ENCODE results near the gene CYBB.
"Not testable (repeated sequence)": the region's sequence is repeated elsewhere in the genome, so short reads cannot be mapped to it uniquely, and the experiment has no call there.

Gene CYBB
- total RNA-seq = 0 reads per million in 4 experiments

DNA sequence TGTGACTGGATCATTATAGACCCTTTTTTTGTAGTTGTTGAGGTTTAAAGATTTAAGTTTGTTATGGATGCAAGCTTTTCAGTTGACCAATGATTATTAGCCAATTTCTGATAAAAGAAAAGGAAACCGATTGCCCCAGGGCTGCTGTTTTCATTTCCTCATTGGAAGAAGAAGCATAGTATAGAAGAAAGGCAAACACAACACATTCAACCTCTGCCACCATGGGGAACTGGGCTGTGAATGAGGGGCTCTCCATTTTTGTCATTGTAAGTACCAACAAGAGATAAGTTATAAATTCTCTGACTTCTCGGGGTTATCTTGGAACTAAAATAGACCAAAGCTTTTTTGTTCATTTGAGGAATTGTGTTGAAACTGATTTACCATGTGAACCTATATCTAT, at the start of gene CYBB:
Gene CYBB (plus strand): TSS at position 203 of the 400 bp plus-strand sequence. CDS start 19 bp downstream, at position 222.
- no peak for DNase-seq

DNA sequence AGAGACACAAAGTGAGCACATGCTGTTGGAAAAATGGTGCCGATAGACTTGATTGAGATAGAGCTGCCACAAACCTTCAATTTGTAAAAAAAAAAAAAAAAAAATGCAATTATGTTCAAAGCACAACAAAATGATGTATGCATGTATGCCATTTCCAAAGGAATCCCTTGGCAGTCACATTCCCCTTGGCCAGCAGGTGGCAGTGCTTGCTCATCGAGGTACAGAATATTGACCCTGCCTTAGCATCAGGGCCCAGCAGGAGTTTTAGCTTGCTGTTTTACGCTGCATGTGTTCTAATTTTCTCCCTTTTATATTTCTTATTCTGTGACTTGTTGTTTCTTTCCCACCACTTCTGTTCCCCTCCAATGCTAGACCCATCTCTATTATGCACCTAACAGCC, 34.5 kb upstream of the CYBB start:
- DNase-seq = peak; percentile 67

DNA sequence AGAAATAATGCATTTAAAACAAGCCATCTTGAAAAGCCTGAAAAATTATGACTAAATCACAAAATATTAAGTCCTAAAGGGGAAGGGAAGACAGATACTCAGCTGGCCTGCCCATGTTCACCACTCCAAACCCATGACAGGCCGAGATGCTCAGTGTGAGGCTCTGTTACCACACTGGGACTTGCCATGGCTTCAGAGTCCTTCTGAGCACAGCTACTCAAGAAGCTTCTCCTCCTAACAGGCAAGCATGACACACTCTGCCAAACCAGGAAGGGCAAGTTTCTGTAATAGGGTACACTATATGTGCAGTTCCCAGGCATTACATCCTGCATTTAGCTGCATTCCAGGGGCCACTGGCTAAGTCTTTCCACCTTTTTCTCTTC, 34.0 kb upstream of the CYBB start:
- no peak for DNase-seq

DNA sequence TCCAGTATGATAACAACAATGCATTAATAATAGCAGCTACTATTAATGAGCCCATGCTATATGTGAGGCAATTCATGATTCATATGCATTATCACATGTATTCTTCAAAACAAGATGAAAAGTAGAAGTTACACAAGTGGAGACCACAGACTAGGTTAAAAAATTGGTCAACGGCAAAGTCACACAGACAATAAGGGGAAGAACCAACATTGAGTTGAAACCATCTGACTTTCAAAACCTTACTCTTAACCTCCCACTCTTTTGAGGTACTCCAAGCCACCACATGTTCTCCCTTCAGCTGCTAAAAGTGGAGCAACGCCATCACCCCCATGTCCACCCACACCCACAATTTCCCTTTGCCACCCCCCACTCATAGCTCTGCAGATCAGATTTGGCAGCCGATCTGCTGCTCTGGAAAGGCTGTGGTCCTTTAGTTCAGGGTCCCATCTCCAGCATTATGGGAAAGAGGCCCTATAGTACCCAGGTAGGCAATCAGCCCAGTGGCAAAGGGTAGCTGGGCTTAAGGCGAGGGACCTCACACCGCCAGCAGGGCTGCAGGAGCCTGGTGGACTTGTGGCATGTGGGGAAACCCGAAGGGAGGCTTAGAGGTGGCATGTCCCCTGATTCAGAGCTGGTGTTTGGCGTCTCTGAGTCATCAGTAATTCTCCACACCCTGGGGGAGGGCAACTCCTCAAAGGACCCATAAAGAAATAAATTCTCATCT, 33.5 kb upstream of the CYBB start:
- no peak for DNase-seq

DNA sequence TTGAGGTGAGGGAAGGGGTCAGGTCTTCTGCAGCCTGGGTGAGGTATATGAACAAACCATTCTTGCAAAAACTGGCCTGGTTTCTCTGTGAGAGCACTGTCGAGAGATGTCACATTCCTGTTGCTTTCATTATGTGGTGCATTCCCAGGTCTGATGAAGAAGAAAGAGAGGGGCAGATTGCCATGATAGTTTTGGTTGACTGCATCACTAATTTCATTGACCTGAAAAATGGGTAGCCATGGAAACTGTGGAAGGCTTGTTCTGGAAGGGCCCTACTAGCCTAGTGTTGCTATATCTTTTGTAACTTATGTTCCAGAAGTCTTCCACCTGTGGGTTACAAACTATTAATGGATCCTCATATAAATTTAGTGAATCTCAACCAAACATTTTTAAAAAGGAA, 32.9 kb upstream of the CYBB start:
- no peak for DNase-seq

DNA sequence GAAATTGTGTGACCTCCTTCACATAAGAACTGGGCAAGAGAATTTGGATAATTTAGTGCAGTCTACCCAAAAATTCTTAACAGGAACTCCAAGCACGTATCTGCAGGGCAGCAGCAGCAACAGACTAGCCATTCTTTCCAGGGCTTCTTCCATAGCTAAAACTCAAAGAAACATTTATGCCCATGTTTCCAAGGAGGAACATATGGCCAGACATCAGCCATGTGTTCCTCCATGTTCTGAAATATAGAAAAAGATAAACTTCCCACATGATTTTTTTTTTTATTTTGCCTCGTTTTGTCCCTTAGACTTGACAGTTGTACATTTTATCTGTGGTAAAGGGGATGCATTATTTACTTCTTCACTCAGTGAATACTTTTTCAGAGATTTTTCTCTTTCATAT, 27.6 kb upstream of the CYBB start:
- no peak for DNase-seq

DNA sequence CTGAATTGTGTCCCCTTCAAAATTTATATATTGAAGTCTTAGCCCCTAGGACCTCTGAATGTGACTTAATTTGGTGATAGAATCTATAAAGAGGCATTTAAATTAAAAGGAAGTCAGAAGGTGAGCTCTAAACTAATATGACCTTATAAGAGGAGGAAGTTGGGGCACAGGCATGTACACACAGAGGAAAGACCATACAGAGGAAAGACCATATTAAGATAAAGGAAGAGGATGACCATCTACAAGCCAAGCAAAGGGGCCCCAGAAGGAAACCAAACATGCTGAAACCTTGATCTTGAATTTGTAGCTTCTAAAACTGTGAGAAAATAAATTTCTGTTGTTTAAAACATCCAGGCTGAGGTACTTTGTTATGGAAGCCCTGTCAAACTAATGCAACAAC, 26.9 kb upstream of the CYBB start:
- DNase-seq = no peak

DNA sequence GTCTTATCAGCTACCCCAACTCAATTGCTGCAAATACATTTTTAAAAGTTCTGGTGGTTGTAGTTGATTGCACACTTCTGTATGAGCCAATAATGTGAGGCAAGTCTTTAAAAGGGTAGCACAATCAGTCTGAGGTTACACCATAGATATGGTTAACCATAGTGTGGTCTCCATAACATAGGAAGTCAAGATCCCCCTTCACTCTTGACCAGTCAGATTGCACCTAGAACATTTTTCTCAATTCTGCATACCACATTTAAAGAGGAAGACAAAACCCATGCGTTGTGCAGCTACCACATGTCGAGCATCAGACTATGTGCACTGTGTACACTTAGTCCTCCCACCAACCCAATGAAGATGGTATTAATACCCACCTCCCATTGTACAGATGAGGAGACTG, 26.5 kb upstream of the CYBB start:
- DNase-seq = no peak

DNA sequence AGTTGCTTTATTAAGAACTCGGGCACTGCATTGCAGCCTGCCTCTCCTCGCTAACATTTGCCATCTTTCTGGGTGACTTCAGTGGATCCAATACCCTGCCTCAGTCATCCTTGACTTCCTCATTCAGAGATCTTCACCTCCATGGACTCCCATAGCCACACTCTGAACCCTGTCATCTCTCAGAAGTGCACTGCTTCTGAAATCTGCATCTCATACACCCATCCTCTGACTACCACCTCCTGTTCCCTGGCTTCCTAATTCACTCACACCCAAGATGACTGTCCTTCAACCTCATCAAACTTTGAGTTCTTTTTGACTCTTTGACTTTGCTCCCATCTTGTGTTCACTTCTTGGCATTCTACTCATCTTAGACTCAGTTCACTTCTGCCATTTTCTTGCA, 25.3 kb upstream of the CYBB start:
- no peak for DNase-seq

DNA sequence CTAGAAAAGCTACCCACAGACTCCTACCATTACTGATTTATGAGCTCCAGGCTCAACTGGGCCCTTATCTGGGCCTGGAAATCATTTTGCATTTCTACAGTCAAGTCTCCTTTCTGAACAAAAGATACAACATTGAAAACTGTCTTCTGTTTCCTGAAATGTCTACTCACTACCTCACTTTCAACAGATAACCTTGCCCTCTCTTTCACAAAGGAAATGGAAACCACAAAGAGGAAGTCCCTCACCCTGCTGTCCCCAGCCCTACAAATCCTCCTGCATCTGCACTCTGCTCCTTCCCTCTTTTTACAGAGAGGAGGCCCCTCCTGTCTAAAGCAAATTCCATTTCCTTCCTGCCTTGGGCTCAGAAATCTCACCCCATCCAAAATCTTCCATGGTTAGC, 24.8 kb upstream of the CYBB start:
- no peak for DNase-seq

DNA sequence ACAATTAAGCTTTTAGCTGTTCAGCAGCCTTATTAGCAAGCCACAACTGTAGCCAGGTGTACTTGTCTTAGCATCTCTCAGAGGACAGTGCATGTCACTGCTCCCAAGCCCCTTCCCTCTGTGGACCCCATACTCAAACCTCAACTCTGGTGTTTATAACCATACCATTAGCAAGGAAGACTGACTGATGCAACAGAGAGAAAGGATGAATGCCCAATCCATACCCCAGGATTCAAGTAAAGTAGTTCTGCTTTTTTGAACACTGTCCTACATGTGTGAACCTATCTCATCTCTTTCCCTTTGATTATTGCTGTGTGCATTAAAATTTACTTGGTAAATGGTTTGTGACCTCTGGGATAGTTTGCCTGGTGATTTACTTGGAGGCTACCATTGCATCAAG, 22.8 kb upstream of the CYBB start:
- no peak for DNase-seq

DNA sequence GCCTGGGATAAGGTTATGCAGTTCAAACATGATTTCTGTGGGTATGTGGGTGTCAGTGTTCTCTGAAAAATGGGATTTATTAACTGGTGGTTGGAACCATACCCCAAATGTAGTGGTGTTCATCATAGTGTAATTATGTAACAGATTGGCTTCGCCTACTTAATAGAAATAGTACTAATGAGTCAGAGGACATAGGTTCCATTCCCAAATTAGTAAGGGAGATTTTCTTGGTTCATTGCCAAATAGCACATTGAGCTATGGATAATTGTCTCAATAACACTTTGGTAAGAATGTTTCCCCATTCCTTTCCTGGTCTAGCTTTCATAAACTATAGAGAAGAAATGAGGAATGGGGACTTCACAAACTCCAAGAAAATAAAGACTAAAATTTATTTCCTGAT, 20.5 kb upstream of the CYBB start:
- DNase-seq = no peak

DNA sequence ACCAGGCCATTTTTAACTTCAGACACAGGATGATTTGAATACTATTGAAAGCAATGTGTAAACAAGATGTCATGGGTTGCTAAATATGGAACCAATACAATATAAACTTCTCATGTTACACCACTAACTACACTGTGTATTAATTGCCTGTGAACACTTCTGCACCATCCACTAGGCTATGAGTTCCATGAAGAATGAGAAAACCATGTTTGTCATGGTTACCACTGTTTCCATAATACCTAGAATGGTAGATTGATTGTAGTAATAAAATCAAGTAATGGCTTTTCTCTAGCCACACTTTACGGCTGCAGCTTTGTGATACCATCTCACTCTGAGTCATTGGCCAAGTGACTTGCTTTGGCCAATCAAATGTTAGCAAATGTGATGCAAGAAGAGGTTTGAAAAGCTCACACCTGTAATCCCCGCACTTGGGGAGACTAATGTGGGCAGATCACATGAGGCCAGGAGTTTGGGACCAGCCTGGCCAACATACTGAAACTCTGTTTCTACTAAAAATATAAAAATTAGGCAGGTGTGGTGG, 19.9 kb upstream of the CYBB start:
- DNase-seq = no peak

DNA sequence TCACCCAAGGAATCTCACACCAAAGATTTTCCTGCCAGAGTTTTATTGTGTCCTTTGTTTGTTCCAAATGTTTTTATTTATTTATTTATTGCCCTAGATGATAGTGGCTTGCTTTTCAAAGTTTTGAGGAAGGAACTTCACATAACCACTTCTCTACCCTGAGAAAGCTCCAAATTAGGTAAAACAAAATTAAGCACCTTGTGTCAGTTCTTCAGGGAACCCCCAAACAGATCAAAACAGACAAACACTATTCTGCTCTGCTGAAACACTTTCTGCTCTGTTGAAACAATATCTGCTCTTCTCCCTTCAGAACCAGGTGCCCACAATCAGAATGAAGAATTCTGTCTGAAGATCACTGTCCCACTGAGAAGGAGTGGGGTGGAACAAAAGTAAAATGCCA, 16.5 kb upstream of the CYBB start:
- no peak for DNase-seq

DNA sequence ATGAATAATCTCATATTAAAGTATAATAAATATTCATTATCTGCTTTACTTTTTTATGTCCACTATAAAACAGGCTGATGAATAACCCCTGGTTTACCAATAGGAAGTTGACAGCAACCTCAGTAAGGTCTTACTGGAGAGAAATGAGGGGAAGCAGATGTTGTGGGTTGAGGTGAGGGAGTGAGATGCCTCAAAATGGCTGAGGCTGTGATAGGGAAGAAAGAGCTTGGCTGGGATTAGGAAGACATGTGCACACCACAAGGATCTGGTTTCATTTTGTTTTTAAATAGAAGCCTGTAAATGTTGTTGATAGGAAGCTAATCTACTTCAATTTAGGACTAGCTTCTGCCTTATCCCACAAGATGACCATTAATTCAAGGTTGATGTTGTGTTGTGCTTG, 14.4 kb upstream of the CYBB start:
- no peak for DNase-seq

DNA sequence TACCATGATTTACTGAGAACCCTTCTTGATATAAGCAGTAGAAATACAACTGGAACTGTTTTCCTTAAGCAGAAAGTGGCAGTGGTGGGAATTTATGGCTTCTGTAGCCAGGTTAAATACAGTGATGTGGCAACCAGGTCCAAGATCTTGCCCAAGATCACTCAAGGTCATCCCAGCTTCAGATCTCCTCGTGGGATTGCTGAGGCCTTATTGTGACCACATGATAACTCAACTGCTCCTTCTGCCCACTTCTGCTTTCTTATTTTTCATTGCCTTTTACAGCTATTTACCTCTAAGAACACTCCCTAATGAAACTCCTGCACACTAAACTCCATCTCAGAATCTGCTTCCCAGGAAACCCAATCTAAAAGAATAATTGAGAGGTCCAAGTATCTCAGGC, 12.4 kb upstream of the CYBB start:
- DNase-seq = no peak

DNA sequence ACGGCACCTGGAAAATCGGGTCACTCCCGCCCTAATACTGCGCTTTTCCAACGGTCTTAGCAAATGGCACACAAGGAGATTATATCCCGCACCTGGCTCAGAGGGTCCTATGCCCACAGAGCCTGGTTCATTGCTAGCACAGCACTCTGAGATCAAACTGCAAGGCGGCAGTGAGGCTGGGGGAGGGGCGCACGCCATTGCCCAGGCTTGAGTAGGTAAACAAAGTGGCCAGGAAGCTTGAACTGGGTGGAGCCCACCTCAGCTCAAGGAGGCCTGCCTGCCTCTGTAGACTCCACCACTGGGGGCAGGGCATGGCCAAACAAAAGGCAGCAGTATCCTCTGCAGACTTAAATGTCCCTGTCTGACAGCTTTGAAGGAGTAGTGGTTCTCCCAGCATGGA, 11.0 kb upstream of the CYBB start:
- DNase-seq = not testable (repeated sequence)

DNA sequence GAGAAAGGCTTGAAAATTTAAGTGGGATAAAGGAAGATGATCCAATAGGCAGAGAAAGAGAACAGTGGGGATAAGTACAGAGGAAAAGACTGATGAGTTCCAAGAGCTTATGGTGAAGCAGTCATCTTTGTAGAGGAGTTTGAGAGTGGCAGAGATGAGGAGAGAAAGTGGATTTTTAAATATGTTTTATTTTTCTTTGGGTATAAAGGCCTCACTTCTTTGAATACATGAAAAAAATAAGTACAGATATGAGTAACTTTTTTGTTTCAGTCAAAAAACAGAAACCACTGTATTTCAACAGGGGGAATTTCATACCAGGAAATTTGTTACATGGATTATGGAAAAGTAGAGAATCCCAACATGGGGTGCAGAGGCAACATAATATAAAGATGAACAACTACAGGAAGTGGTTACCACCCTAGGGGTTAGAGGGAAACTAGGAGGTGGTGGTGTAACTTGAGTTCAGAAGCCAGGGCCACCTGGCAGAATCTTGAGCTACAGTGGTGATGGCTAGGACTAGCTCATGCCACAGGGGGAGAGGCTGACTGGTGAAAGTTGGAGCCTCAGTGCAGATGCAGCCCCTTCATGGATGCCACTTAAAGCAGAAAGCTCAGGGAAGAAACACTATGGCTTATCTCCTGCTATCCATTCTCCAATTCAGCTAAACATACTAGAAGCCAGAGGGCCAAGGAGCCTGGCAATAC, 3.4 kb upstream of the CYBB start:
- no peak for DNase-seq

DNA sequence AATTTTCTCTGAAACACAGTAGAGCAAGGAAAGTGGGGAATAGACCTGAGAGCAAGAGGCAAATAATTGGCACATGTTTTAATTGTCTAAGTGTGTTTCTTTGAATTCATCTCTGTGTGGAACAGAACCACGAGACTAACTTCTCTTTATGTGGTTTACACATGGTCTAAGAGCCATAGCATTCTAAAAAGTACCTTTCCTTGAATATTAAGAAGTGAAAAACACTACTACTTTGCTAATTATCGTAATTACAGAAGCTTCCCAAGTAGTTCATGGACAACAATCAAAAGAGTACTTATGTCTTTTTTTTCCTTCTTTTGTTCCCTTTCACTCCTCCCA, 2.9 kb upstream of the CYBB start:
- no peak for DNase-seq

DNA sequence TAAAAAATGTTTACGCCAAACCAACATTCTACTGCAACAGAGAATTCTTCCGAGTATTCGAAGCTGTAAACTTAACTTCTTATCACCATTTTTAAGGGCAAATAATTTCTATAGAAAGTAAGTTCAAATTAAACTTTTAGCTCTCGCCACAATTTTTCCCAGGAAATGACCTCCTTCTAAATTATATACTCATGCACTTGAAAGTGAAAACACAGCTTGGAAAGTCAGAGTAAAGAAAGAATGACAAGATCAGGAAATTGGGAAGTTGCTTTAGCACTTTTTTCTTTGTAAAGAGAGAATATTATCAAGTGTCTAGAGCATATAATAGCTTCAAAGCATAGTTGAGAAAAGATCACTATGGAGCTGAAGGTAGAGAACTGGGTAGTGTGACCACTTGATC, 1.2 kb downstream of the CYBB start:
- DNase-seq = no peak

DNA sequence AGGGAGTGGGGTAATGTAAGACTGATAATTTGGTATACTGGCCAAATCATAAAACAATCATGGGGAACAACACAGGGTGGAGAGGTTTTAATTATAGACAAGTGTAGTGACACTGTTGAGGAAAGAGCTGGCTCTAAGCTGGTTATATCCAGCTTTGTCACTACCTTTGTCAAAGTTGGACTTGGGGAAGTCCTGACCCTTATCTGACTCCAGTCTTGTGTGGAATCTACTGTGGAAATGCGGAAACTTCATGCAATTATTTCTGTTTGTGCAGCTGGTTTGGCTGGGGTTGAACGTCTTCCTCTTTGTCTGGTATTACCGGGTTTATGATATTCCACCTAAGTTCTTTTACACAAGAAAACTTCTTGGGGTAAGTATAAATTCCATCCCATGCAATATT, 2.0 kb downstream of the CYBB start:
- DNase-seq = no peak

DNA sequence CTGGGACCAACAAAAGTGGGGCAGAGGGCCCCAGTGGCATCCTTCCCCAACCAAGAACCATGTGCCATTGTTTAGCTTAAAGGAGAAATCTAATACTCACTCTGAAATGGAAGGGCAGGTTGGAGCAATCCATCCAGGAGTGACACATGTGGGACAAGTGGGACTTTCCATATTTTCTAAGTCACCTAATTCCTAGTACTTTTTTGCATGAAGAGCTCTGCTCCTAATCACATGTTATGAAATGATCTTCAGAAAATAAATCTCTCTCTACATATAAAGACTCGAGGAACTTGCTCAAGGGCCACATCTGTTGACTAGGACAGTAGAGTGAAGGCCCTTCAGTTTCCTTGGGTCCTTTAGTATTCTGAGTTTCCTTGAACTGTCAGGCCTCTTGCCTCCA, 2.5 kb downstream of the CYBB start:
- DNase-seq = no peak

DNA sequence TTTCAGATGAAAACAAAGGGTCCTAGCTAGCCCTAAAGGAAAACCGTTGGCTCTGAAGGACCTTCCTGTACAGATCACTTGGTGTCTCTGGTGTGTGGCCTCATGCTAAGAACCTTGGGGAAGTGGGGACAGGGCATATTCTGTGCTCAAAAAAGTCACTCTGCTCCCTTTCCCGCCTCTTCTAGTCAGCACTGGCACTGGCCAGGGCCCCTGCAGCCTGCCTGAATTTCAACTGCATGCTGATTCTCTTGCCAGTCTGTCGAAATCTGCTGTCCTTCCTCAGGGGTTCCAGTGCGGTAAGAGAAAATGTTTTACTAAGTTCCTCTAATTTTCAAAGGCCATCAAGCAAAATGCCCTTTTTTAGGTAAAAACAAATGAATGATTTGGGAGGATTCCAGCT, 3.4 kb downstream of the CYBB start:
- DNase-seq = no peak

DNA sequence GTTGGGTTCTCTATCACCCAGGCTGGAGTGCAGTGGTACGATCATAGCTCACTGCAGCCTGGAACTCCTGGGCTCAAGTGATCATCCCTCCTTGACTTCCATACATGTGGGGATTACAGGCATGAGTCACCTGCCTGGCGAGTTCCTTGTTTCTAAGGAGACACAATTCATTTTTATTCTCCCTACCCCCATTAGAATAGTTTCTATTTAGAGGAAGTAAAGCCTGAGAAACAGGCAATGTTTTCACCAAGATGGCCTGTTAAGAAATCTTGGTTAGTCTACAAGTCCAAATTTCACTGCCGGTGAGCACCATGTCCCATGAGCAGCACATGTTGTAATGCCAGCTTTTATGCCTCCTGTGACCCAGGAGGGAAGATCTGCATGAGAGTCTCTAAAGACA, 5.7 kb downstream of the CYBB start:
- DNase-seq = no peak
